NB4 (cell line): ENCODE data around the gene PFN3.
"Not testable (repeated sequence)": the region's sequence is repeated elsewhere in the genome, so short reads cannot be mapped to it uniquely, and the experiment has no call there.

Source experiments
- DNase-seq: peaks from one replicate; pipeline ENCODE4 v3.0.0; 2010; ENCODE audit warnings: low read depth
- H3K4me3 ChIP-seq: one replicate; pipeline ENCODE4 v1.5.1; 2011; ENCODE audit warnings: mild to moderate bottlenecking, low read depth, low read length, moderate library complexity
- MYC ChIP-seq: IDR thresholded peaks from 2 replicates; pipeline ENCODE4 v1.6.1; 2011; ENCODE audit warnings: low read depth, low read length
- POLR2A ChIP-seq: IDR thresholded peaks from 2 replicates; pipeline ENCODE4 v1.6.1; 2011; ENCODE audit warnings: mild to moderate bottlenecking; ENCODE audit not compliant: insufficient read length; ENCODE audit errors: extremely low read depth
- TF ChIP-seq, protein P1 (sequence below): IDR thresholded peaks from 2 replicates; pipeline ENCODE4 v1.6.1; 2011; ENCODE audit warnings: low read depth, low read length
- TF ChIP-seq, protein P2 (sequence below): IDR thresholded peaks from one replicate; pipeline ENCODE4 v1.5.1; 2012; ENCODE audit warnings: low read depth, low read length

Gene PFN3

DNA sequence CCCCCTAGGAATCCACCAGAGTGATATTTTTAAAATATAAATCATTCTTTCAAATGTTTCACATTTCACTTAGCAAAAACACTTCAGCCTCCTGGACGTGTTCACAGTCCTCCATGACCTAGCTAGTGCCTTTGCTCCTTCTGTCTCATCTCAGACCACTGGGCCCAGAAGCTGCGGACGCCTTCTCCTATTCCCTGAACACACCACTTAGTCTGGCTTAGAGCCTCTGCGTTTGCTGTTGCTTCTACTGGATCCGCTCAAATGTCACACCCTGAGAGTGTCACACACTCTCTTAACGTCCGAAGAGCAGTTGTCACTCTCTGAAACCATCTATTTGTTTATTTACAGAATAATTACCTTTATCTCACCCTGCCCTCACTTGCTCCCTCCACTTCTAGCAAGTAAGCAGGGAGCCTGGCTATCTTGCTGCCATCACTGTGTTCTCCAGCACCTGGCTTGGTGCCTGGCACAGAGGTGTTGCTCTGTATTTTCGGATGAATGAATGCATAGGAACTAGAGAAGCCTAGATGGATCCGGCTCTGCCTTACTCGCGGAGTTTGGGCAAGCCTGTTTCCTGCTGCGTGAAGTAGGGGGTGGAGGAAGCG, 24.8 kb upstream of the PFN3 start:
- H3K4me3 ChIP-seq = peak overlapping the region; percentile 61
- TF ChIP-seq MYC (no peak), POLR2A (no peak)
- TF ChIP-seq, protein P1, sequence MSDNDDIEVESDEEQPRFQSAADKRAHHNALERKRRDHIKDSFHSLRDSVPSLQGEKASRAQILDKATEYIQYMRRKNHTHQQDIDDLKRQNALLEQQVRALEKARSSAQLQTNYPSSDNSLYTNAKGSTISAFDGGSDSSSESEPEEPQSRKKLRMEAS = no peak
- TF ChIP-seq, protein P2, sequence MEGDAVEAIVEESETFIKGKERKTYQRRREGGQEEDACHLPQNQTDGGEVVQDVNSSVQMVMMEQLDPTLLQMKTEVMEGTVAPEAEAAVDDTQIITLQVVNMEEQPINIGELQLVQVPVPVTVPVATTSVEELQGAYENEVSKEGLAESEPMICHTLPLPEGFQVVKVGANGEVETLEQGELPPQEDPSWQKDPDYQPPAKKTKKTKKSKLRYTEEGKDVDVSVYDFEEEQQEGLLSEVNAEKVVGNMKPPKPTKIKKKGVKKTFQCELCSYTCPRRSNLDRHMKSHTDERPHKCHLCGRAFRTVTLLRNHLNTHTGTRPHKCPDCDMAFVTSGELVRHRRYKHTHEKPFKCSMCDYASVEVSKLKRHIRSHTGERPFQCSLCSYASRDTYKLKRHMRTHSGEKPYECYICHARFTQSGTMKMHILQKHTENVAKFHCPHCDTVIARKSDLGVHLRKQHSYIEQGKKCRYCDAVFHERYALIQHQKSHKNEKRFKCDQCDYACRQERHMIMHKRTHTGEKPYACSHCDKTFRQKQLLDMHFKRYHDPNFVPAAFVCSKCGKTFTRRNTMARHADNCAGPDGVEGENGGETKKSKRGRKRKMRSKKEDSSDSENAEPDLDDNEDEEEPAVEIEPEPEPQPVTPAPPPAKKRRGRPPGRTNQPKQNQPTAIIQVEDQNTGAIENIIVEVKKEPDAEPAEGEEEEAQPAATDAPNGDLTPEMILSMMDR = no peak
- DNase-seq = no peak

DNA sequence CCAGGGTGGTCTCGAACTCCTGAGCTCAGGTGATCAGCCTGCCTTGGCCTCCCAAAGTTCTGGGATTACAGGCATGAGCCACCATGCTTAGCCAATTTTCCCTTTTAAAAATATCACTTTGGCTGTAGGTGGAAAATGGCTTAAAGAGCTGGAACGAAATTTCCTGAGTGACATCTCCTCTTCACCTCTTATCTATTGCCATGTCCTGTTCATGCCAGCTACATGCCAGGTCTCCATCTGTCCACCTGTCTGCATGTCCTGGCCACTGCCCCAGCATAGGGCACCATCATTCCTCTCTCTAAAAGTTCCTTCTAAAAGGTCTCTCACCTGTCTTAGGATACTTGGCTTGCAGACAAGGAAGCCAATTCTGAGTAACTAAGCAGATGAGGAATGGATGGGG, 23.2 kb upstream of the PFN3 start:
- no peak for DNase-seq
- no peak overlapping the region for H3K4me3 ChIP-seq
- TF ChIP-seq, protein P1 = no peak
- TF ChIP-seq MYC = no peak

DNA sequence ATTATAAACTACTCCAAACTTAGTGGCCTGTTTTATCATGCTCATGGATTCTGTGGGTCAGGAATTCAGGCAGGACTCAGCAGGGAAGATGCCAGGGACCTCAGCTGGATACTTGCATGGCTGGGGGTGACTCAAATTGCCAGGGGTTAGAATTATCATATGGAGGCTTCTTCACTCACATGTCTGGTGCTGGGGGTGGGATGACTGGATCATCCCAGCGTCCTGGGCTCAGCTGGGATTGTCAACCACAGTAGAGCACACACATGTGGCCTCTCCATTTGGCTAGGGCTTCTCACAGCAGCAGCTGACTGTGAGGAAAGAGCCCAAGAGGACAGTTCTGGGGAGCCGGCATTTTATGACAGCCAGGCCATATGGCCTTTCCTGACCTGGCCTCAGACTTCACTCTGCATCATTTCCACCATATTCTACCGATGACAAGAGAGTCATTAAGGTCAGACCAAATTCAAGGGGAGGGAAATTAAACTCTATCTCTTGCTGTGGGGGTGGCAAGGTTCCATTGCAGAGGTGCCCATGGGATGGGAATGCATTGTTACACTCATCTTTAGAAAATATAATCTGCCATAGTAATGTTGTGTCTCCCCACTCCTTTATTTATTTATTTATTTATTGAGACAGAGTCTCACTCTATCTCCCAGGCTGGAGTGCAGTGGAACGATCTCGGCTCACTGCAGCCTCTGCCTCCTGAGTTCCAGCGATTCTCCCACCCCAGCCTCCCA, 20.8 kb upstream of the PFN3 start:
- no peak overlapping the region for H3K4me3 ChIP-seq
- DNase-seq = no peak
- TF ChIP-seq, protein P2 = no peak
- TF ChIP-seq, protein P1 = no peak
- TF ChIP-seq MYC = no peak
- no peak for TF ChIP-seq POLR2A

DNA sequence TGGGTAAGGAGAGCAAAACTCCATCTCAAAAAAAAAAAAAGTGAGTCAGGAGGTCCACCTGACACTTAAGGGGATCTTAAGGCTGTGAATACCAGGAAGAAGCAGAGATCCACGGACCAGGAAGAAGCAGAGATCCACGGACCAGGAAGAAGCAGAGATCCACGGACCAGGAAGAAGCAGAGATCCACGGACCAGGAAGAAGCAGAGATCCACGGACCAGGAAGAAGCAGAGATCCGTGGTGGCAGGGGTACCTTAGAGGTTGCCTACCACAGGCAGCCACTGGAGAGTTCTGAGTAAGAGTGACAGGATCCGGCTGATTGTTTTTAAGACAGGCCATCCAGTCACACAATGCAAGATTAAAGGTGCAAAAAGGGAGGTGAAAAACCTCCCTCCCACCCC, 20.0 kb upstream of the PFN3 start:
- DNase-seq, H3K4me3 ChIP-seq: not testable (repeated sequence)

DNA sequence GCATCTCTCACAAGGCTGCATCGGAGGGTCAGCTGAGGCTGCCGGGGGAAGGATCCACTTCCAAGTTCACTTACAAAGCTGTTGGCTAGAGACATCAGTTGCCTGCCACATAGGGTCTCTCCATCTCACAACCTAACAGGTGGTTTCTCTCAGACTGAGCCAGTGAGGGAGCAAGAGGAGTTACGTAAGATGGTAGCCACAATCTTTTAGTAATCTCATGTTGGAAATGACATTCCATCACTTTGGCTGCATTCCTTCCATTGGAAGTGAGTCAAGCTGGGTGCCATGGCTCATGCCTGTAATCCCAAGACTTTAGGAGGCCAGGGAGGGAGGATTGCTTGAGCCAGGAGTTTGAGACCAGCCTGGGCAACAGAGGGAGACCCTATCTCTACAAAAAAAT, 18.6 kb upstream of the PFN3 start:
- H3K4me3 ChIP-seq = no peak overlapping the region
- DNase-seq = no peak
- TF ChIP-seq MYC (no peak), POLR2A (no peak)
- TF ChIP-seq, protein P1 = no peak
- TF ChIP-seq, protein P2 = no peak

DNA sequence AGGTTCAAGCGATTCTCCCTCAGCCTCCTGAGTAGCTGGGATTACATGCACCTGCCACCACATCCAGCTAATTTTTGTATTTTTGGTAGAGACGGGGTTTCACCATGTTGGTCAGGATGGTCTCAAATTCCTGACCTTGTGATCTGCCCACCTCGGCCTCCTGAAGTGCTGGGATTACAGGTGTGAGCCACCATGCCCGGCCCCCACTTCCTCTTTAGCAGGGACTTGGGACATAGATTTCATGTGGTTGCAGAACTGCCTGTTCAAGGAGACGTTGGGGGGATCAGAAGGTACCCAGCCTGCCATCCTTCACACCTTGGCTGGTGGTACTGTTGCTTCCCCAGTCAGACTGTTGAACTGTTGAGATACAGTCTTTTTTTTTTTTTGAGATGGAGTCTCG, 16.6 kb upstream of the PFN3 start:
- not testable (repeated sequence) for DNase-seq

DNA sequence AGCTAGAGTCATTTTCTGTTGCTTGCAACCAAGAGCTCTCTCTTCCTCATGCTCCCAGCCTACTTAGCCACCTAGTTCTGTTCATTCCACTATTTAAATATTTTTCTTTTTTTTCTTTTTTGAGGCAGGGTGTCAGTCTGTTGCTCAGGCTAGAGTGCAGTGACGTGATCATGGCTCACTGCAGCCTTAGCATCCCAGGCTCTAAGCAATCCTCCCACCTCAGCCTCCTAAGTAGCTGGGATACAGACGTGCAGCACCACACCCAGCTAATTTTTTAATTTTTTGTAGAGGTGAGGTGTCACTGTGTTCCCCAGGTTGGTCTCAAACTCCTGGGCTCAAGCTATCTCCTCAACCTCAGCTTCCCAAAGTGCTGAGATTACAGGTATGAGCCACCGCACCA, 14.0 kb upstream of the PFN3 start:
- no peak for DNase-seq
- TF ChIP-seq MYC (no peak), POLR2A (no peak)
- TF ChIP-seq, protein P2 = no peak
- TF ChIP-seq, protein P1 = no peak

More for the DNA sequence above, 16.6 kb upstream of the PFN3 start:
- H3K4me3 ChIP-seq = not testable (repeated sequence)

More for the DNA sequence above, 14.0 kb upstream of the PFN3 start:
- H3K4me3 ChIP-seq = no peak overlapping the region
